Spinal cord (tissue), 10 donors: ENCODE measurements around the gene FCGR2B. TPM values are rescaled to one million over a fixed set of nuclear protein-coding genes. Genes with fewer than 3 reads are reported as not detected.
A peak's percentile ranks its signal among the peaks of the same experiment; 100 is the strongest.

ENCODE experiments used
- DNase-seq, 6 donors: peaks; one replicate each; pipeline versions ENCODE4 v3.0.0 to v3.0.0-alpha.2; 2013 to 2015; ENCODE audit warnings: low spot score in 6 of 6, low read depth in 4 of 6
- H3K27ac ChIP-seq: one replicate; pipeline ENCODE4 v1.5.1; 2013; ENCODE audit warnings: low read depth, low read length, control low read depth
- H3K27me3 ChIP-seq: one replicate; pipeline ENCODE4 v1.6.1; 2013; ENCODE audit warnings: low read length; ENCODE audit not compliant: control insufficient read depth, insufficient read depth
- H3K36me3 ChIP-seq: one replicate; pipeline ENCODE4 v1.6.1; 2013; ENCODE audit warnings: low read length; ENCODE audit not compliant: control insufficient read depth, insufficient read depth
- H3K4me1 ChIP-seq: one replicate; pipeline ENCODE4 v1.6.1; 2013; ENCODE audit warnings: low read length; ENCODE audit not compliant: control insufficient read depth, insufficient read depth
- H3K4me3 ChIP-seq: one replicate; pipeline ENCODE4 v1.5.1; 2013; ENCODE audit warnings: low read depth, low read length, control low read depth
- H3K9me3 ChIP-seq: one replicate; pipeline ENCODE4 v1.6.1; 2013; ENCODE audit warnings: low read length; ENCODE audit not compliant: control insufficient read depth, insufficient read depth
- whole genome bisulfite sequencing: methylation state at CpG from one replicate; pipeline ENCODE4 v1.1.5; 2013; ENCODE audit warnings: missing lambda C conversion rate; ENCODE audit not compliant: insufficient coverage; 5-methylcytosine and 5-hydroxymethylcytosine counted together
- polyA plus RNA-seq, 2 donors: library from polyadenylated mRNA; unstranded; fragments of 120-200 nt; gene quantifications; one replicate each; pipeline ENCODE4 v1.2.1, GENCODE V29; 2013; ENCODE audit not compliant: insufficient read length in 2 of 2
- small RNA-seq: library from RNA; depleted of rRNA; stranded (forward); fragments of <200 nt; gene quantifications from one replicate; pipeline ENCODE3, GENCODE V24; 2014; ENCODE audit warnings: low replicate concordance
- total RNA-seq, 2 donors: library from RNA; depleted of rRNA in 1 of 2; stranded (reverse); fragments of 120-200 nt in 1 of 2; fragments of >200 nt in 1 of 2; gene quantifications; one replicate each; pipeline versions ENCODE4 v1.2.3 to v1.2.4, GENCODE V29; 2013 to 2014
- donor health status: healthy.

Gene FCGR2B
- total and polyA plus RNA-seq, 4 donors, result 0.20 to 1.5 (median 1.1) TPM; not detected in 1

GRCh38 chr1:161726473-161727255, 63.7 kb downstream of the FCGR2B start:
- Histone ChIP-seq H3K27me3 (peaks cover 4% of the 10 kb centered on the region), H3K9me3 (no peaks in the 10 kb centered on the region), H3K4me1 (peaks cover 18% of the 10 kb centered on the region), H3K27ac (peak overlapping the region; percentile 88), H3K36me3 (no peaks in the 10 kb centered on the region), H3K4me3 (peak overlapping the region; percentile 74)
- DNase-seq, result peak; percentile 54 to 98 (median 86)
- WGBS, result under 1% methylated on average over 77 of the region's 83 CpGs

- under 1% methylated on average over 33 of the region's 38 CpGs for WGBS
- no peaks in the 10 kb centered on the region for H3K36me3 ChIP-seq
- DNase-seq, result peak in 2 of 6 donors; percentile 36 to 82
- peaks cover 18% of the 10 kb centered on the region for H3K4me1 ChIP-seq
- peak overlapping the region; percentile 74 for H3K4me3 ChIP-seq
- peak overlapping the region; percentile 88 for H3K27ac ChIP-seq
- no peaks in the 10 kb centered on the region for H3K27me3 ChIP-seq
- H3K9me3 ChIP-seq, result no peaks in the 10 kb centered on the region
Observed at GRCh38 chr1:161727256-161727924, 64.4 kb downstream of the FCGR2B start.

Small RNAs within 50 kb of the gene (small RNA-seq; reads per million reads assigned to genes)
- gene RF00019, result not detected

Other genes with a start within 250 kb of the FCGR2B start
- 10 to 100 TPM; 11.7 to 53.8 TPM for gene FCGR2A, start 157.7 kb upstream of the FCGR2B start, total RNA-seq
- 1 to 10 TPM; 7.1 to 9.0 TPM for gene FCGR2A, start 157.7 kb upstream of the FCGR2B start, polyA plus RNA-seq
- gene HSPA6, start 138.6 kb upstream of the FCGR2B start, total RNA-seq, result 10 to 100 TPM in 1 of 2 donors, under 1 TPM in 1; 0.77 to 25.8 TPM
- gene HSPA6, start 138.6 kb upstream of the FCGR2B start, polyA plus RNA-seq, result 1 to 10 TPM in 1 of 2 donors, under 1 TPM in 1; 0.93 to 1.2 TPM
- 10 to 100 TPM in 1 of 2 donors, 1 to 10 TPM in 1; 5.6 to 30.1 TPM for gene FCGR3A, start 113.3 kb upstream of the FCGR2B start, total RNA-seq
- gene FCGR3A, start 113.3 kb upstream of the FCGR2B start, polyA plus RNA-seq, result 10 to 100 TPM; 17.1 to 28.9 TPM
- gene FCGR3B, start 32.0 kb upstream of the FCGR2B start, total RNA-seq, result 10 to 100 TPM in 1 of 2 donors, under 1 TPM in 1; 0.39 to 19.2 TPM
- gene FCGR3B, start 32.0 kb upstream of the FCGR2B start, polyA plus RNA-seq, result 1 to 10 TPM in 1 of 2 donors, under 1 TPM in 1; 0.53 to 1.9 TPM
- gene FCRLA, start 44.1 kb downstream of the FCGR2B start, total RNA-seq, result under 1 TPM; 0.44 to 0.79 TPM
- gene FCRLA, start 44.1 kb downstream of the FCGR2B start, polyA plus RNA-seq, result 1 to 10 TPM in 1 of 2 donors, under 1 TPM in 1; 0.70 to 1.4 TPM
- 1 to 10 TPM in 1 of 2 donors, under 1 TPM in 1; 0.88 to 2.4 TPM for gene FCRLB, start 58.4 kb downstream of the FCGR2B start, total RNA-seq
- 1 to 10 TPM; 2.5 to 2.9 TPM for gene FCRLB, start 58.4 kb downstream of the FCGR2B start, polyA plus RNA-seq
- 10 to 100 TPM; 40.2 to 48.5 TPM for gene DUSP12, start 86.6 kb downstream of the FCGR2B start, total RNA-seq
- 10 to 100 TPM; 39.4 to 44.7 TPM for gene DUSP12, start 86.6 kb downstream of the FCGR2B start, polyA plus RNA-seq
- gene ATF6, start 103.2 kb downstream of the FCGR2B start, total RNA-seq, result 10 to 100 TPM; 27.2 to 41.1 TPM
- gene ATF6, start 103.2 kb downstream of the FCGR2B start, polyA plus RNA-seq, result 10 to 100 TPM; 18.6 to 21.8 TPM